Uterus (tissue), 4 donors: ENCODE results near the gene PLA2G5. TPM values are rescaled to one million over a fixed set of nuclear protein-coding genes. Genes with fewer than 3 reads are reported as not detected.

Experiments
- DNase-seq, 2 donors: peaks; one replicate each; pipeline ENCODE4 v3.0.0-alpha.2; 2019 to 2020
- H3K27ac ChIP-seq, 2 donors: fragments of 200-600 bp; sonication (generic); 1 replicate in 1 of 2; 2 replicates in 1 of 2; pipeline ENCODE4 v1.5.1; 2016 to 2018
- H3K27me3 ChIP-seq, 2 donors: fragments of 200-600 bp; sonication (generic); one replicate each; pipeline ENCODE4 v1.5.1; 2018 to 2019; ENCODE audit warnings: control low read depth in 1 of 2
- H3K36me3 ChIP-seq, 2 donors: fragments of 200-600 bp; sonication (generic); one replicate each; pipeline ENCODE4 v1.5.1; 2019; ENCODE audit warnings: control low read depth in 1 of 2
- H3K4me1 ChIP-seq, 2 donors: fragments of 200-600 bp; sonication (generic); one replicate each; pipeline ENCODE4 v1.5.1; 2018 to 2019; ENCODE audit warnings: control low read depth in 1 of 2
- H3K4me3 ChIP-seq, 2 donors: fragments of 200-600 bp; sonication (generic); 1 replicate in 1 of 2; 2 replicates in 1 of 2; pipeline ENCODE4 v1.5.1; 2018 to 2019; ENCODE audit warnings: mild to moderate bottlenecking in 1 of 2
- H3K9me3 ChIP-seq, 2 donors: fragments of 200-600 bp; sonication (generic); one replicate each; pipeline ENCODE4 v1.5.1; 2019; ENCODE audit warnings: control low read depth in 1 of 2
- CTCF ChIP-seq, 4 experiments: fragments of 200-600 bp in 2 of 4; fragments of 450-650 bp in 2 of 4; sonication (generic) in 2 of 4; IDR thresholded peaks; one replicate each; pipeline ENCODE4 v1.5.1; 2016 to 2019; ENCODE audit warnings: antibody characterized with exemption in 4 of 4, mild to moderate bottlenecking in 2 of 4, moderate library complexity in 1 of 4
- POLR2A ChIP-seq, 2 donors: fragments of 450-650 bp; IDR thresholded peaks; one replicate each; pipeline ENCODE4 v1.6.1; 2016; ENCODE audit warnings: antibody characterized with exemption in 2 of 2, mild to moderate bottlenecking in 1 of 2, moderate library complexity in 1 of 2
- intact Hi-C: fragments of 100-400 bp; cut with DNase I; formaldehyde crosslinking; loops from one replicate; pipeline ENCODE4 v1.15.1; 2023; ENCODE audit warnings: low total_unique reads
- total RNA-seq, 4 donors: library from RNA; depleted of rRNA in 3 of 4; stranded (reverse); fragments of >200 nt in 3 of 4; gene quantifications; one replicate each; pipeline versions ENCODE4 v1.1.0 to v1.2.4, GENCODE V29; 2014 to 2023
- donor health status: DM: yes; HTN: yes; CAD: no.

PLA2G5 gene
- total RNA-seq, 4 donors from 2014 or later, result 3.1 TPM; not detected in 3

GRCh38 chr1:20081353-20081810 is 11.4 kb downstream of the PLA2G5 start:
- no peak overlapping the region for H3K27ac ChIP-seq
- H3K4me3 ChIP-seq, result no peak overlapping the region
- H3K4me1 ChIP-seq, result no peaks in the 10 kb centered on the region
- H3K36me3 ChIP-seq, result no peaks in the 10 kb centered on the region
- H3K9me3 ChIP-seq, result no peaks in the 10 kb centered on the region
- no peaks in the 10 kb centered on the region for H3K27me3 ChIP-seq
- no peak for DNase-seq
- intact Hi-C loops, result no loop called here
- TF ChIP-seq POLR2A (IDR thresholded peaks at IDR 0.05) (no peak), CTCF (IDR thresholded peaks at IDR 0.05) (no peak)

GRCh38 chr1:20082772-20083171 is 12.8 kb downstream of the PLA2G5 start:
- Histone ChIP-seq H3K4me3 (no peak overlapping the region), H3K27ac (no peak overlapping the region), H3K4me1 (no peaks in the 10 kb centered on the region), H3K9me3 (no peaks in the 10 kb centered on the region), H3K36me3 (no peaks in the 10 kb centered on the region), H3K27me3 (no peaks in the 10 kb centered on the region)
- TF ChIP-seq POLR2A (IDR thresholded peaks at IDR 0.05) (no peak), CTCF (IDR thresholded peaks at IDR 0.05) (no peak)
- DNase-seq, result no peak
- intact Hi-C loops, result no loop called here

GRCh38 chr1:20083178-20083944 is 13.4 kb downstream of the PLA2G5 start:
- Histone ChIP-seq H3K9me3 (no peaks in the 10 kb centered on the region), H3K4me1 (no peaks in the 10 kb centered on the region), H3K27ac (no peak overlapping the region), H3K4me3 (no peak overlapping the region), H3K36me3 (no peaks in the 10 kb centered on the region), H3K27me3 (no peaks in the 10 kb centered on the region)
- TF ChIP-seq CTCF (IDR thresholded peaks at IDR 0.05), result no peak
- no peak for TF ChIP-seq POLR2A (IDR thresholded peaks at IDR 0.05)
- intact Hi-C loops, result no loop called here
- no peak for DNase-seq

GRCh38 chr1:20086800-20087199 is 16.8 kb downstream of the PLA2G5 start:
- H3K27ac ChIP-seq, result no peak overlapping the region
- H3K27me3 ChIP-seq, result no peaks in the 10 kb centered on the region
- H3K36me3 ChIP-seq, result no peaks in the 10 kb centered on the region
- DNase-seq, result no peak
- H3K4me3 ChIP-seq, result no peak overlapping the region
- no peaks in the 10 kb centered on the region for H3K4me1 ChIP-seq
- H3K9me3 ChIP-seq, result no peaks in the 10 kb centered on the region
- TF ChIP-seq CTCF (IDR thresholded peaks at IDR 0.05) (no peak), POLR2A (IDR thresholded peaks at IDR 0.05) (no peak)
- intact Hi-C loops, result no loop called here

- Histone ChIP-seq H3K27me3 (no peaks in the 10 kb centered on the region), H3K4me3 (no peak overlapping the region), H3K27ac (no peak overlapping the region), H3K36me3 (no peaks in the 10 kb centered on the region), H3K4me1 (no peaks in the 10 kb centered on the region), H3K9me3 (no peaks in the 10 kb centered on the region)
- no peak for TF ChIP-seq POLR2A (IDR thresholded peaks at IDR 0.05)
- no peak for TF ChIP-seq CTCF (IDR thresholded peaks at IDR 0.05)
- intact Hi-C loops, result no loop called here
- no peak for DNase-seq
Observed at GRCh38 chr1:20087668-20088067, 17.7 kb downstream of the PLA2G5 start.
